H1 (cell line): Measurements from ENCODE around the gene HAO2.

Experiments used
- BRCA1 ChIP-seq: IDR thresholded peaks from 2 replicates; pipeline ENCODE4 v1.6.1; 2012; ENCODE audit warnings: low read depth, low read length, improper control_type of control experiment
- CEBPB ChIP-seq: IDR thresholded peaks from 2 replicates; pipeline ENCODE4 v1.6.1; 2012; ENCODE audit warnings: low read depth, low read length
- CREB1 ChIP-seq: IDR thresholded peaks from 2 replicates; pipeline ENCODE4 v1.6.1; 2012; ENCODE audit warnings: inconsistent platforms
- EP300 ChIP-seq, 2 experiments: IDR thresholded peaks; 1 replicate in 1 of 2; 2 replicates in 1 of 2; pipeline ENCODE4 v1.6.1; 2011 to 2012; ENCODE audit warnings: low read depth in 2 of 2, low read length in 2 of 2, mild to moderate bottlenecking in 2 of 2, borderline replicate concordance in 1 of 2, inconsistent platforms in 1 of 2, moderate library complexity in 1 of 2
- EZH2 ChIP-seq: fragments of 200-600 bp; sonication (generic); IDR thresholded peaks from 2 replicates; pipeline ENCODE4 v1.7.1; 2012; ENCODE audit warnings: low read depth, mild to moderate bottlenecking, moderate library complexity, low read length, inconsistent platforms; ENCODE audit not compliant: severe bottlenecking
- GABPA ChIP-seq: IDR thresholded peaks from 2 replicates; pipeline ENCODE4 v1.6.1; 2011; ENCODE audit warnings: mild to moderate bottlenecking, low read length, moderate library complexity, borderline replicate concordance; ENCODE audit not compliant: insufficient read depth
- JUN ChIP-seq: IDR thresholded peaks from 2 replicates; pipeline ENCODE4 v1.6.1; 2011; ENCODE audit warnings: low read depth, mild to moderate bottlenecking, improper control_type of control experiment, low read length
- KDM1A ChIP-seq: fragments of 200-600, 300-600 bp; sonication (generic); IDR thresholded peaks from 2 replicates; pipeline ENCODE4 v1.7.1; 2016; ENCODE audit warnings: mild to moderate bottlenecking, low read length, borderline replicate concordance
- POLR2A ChIP-seq, 2 experiments: IDR thresholded peaks; 1 replicate in 1 of 2; 2 replicates in 1 of 2; pipeline ENCODE4 v1.6.1; 2011; ENCODE audit warnings: low read depth in 2 of 2, low read length in 2 of 2, mild to moderate bottlenecking in 2 of 2; ENCODE audit errors: control extremely low read depth in 1 of 2
- POLR2AphosphoS5 ChIP-seq: IDR thresholded peaks from 2 replicates; pipeline ENCODE4 v1.6.1; 2011; ENCODE audit warnings: low read depth, low read length
- RAD21 ChIP-seq, 2 experiments: IDR thresholded peaks in 1 of 2; conservative IDR thresholded peaks in 1 of 2; 2 replicates each; pipeline ENCODE4 v1.6.1; 2011; ENCODE audit warnings: low read depth in 2 of 2, low read length in 2 of 2, improper control_type of control experiment in 1 of 2, inconsistent platforms in 1 of 2, mild to moderate bottlenecking in 1 of 2, moderate library complexity in 1 of 2
- TEAD4 ChIP-seq: IDR thresholded peaks from 2 replicates; pipeline ENCODE4 v1.6.1; 2012; ENCODE audit warnings: low read depth, low read length, inconsistent platforms, mixed read lengths
- ZNF274 ChIP-seq: IDR thresholded peaks from 2 replicates; pipeline ENCODE4 v1.7.0; 2012; ENCODE audit warnings: low read length, borderline replicate concordance; ENCODE audit errors: extremely low read depth
- TF ChIP-seq, protein P1 (sequence below), 3 experiments: IDR thresholded peaks; 1 replicate in 2 of 3; 2 replicates in 1 of 3; pipeline versions ENCODE4 v1.5.1 to v1.6.1; 2011; ENCODE audit warnings: low read length in 3 of 3, mild to moderate bottlenecking in 3 of 3, inconsistent platforms in 2 of 3, low read depth in 1 of 3, moderate library complexity in 1 of 3; ENCODE audit not compliant: insufficient read depth in 1 of 3; ENCODE audit errors: control extremely low read depth in 1 of 3

DNA sequence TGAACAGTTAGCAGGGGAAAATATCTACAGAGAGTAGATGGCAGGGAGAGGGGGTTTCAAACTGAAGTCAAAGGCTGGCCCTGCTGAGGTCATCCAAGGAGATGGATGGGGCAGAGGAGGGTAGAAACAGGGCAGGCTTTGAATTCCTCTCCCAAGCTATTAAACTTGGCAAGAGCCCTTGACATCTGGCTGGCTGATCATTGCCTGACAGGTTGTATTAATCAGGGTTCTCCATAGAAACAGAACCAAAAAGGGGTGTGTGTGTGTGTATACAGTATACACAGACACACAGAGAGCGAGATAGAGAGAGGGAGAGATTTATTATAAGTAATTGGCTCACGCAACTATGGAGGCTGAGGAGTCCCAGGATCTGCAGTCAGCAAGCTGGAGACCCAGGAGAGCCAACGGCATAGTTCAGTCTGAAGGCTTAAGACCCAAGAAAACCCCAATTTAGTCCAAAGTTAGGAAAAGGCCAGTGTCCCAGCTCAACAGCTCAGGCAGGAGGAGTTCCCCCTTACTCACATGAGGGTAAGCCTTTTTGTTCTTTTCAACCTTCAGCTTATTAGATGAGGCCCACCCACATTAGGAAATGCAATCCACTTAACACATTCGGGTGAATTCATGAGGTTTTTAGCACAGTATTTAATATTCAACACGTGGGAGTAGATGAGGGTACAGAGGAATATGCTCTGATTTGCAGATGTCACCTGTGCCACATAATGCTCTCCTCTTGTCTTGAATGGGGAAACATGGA is 46.7 kb upstream of the HAO2 start:
- TF ChIP-seq KDM1A = no peak
- TF ChIP-seq CEBPB = no peak
- no peak for TF ChIP-seq POLR2A (IDR thresholded peaks at IDR 0.05; ENCODE audit: control extremely low read depth in 1 of 2, low read depth in 2 of 2, low read length in 2 of 2)
- no peak for TF ChIP-seq TEAD4
- TF ChIP-seq, protein P1, sequence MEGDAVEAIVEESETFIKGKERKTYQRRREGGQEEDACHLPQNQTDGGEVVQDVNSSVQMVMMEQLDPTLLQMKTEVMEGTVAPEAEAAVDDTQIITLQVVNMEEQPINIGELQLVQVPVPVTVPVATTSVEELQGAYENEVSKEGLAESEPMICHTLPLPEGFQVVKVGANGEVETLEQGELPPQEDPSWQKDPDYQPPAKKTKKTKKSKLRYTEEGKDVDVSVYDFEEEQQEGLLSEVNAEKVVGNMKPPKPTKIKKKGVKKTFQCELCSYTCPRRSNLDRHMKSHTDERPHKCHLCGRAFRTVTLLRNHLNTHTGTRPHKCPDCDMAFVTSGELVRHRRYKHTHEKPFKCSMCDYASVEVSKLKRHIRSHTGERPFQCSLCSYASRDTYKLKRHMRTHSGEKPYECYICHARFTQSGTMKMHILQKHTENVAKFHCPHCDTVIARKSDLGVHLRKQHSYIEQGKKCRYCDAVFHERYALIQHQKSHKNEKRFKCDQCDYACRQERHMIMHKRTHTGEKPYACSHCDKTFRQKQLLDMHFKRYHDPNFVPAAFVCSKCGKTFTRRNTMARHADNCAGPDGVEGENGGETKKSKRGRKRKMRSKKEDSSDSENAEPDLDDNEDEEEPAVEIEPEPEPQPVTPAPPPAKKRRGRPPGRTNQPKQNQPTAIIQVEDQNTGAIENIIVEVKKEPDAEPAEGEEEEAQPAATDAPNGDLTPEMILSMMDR (IDR thresholded peaks at IDR 0.05; ENCODE audit: control extremely low read depth in 1 of 3, insufficient read depth in 1 of 3, low read depth in 1 of 3, low read length in 3 of 3) = no peak
- no peak for TF ChIP-seq JUN
- TF ChIP-seq BRCA1 = no peak
- TF ChIP-seq EZH2 = no peak
- no peak for TF ChIP-seq CREB1
- no peak for TF ChIP-seq GABPA
- TF ChIP-seq EP300 (IDR thresholded peaks at IDR 0.05; ENCODE audit: borderline replicate concordance in 1 of 2, low read depth in 2 of 2, low read length in 2 of 2) = no peak
- TF ChIP-seq POLR2AphosphoS5 = no peak
- TF ChIP-seq RAD21 (IDR thresholded peaks at IDR 0.05 in 1 of 2, conservative IDR thresholded peaks at IDR 0.05 in 1 of 2; ENCODE audit: low read depth in 2 of 2, low read length in 2 of 2) = no peak
- no peak for TF ChIP-seq ZNF274
